ENCODE measurements around the gene L1CAM.
"Not testable (repeated sequence)": the region's sequence is repeated elsewhere in the genome, so short reads cannot be mapped to it uniquely, and the experiment has no call there.

Gene L1CAM

GRCh38 chrX:153827903-153828302, 58.1 kb downstream of the L1CAM start:
- DNase-seq: no peak

GRCh38 chrX:153827016-153827415, 59.0 kb downstream of the L1CAM start:
- DNase-seq: no peak

GRCh38 chrX:153825042-153825441, 60.9 kb downstream of the L1CAM start:
- DNase-seq: no peak

- no peak for DNase-seq
Observed at GRCh38 chrX:153824348-153824747, 61.6 kb downstream of the L1CAM start.

- no peak for DNase-seq
Observed at GRCh38 chrX:153821066-153821465, 64.9 kb downstream of the L1CAM start.

GRCh38 chrX:153820601-153821000, 65.4 kb downstream of the L1CAM start:
- DNase-seq: no peak

- DNase-seq: no peak
Observed at GRCh38 chrX:153819384-153820040, 66.5 kb downstream of the L1CAM start.

- peak; percentile 10 for DNase-seq
Observed at GRCh38 chrX:153818571-153819383, 67.2 kb downstream of the L1CAM start.

GRCh38 chrX:153818064-153818463, 67.9 kb downstream of the L1CAM start:
- DNase-seq: not testable (repeated sequence)

GRCh38 chrX:153816831-153817690, 68.9 kb downstream of the L1CAM start:
- DNase-seq: no peak

- no peak for DNase-seq
Observed at GRCh38 chrX:153814591-153815315, 71.2 kb downstream of the L1CAM start.

GRCh38 chrX:153813161-153813560, 72.8 kb downstream of the L1CAM start:
- DNase-seq: no peak

GRCh38 chrX:153812220-153812619, 73.8 kb downstream of the L1CAM start:
- DNase-seq: no peak

Measured in fibroblast of skin of abdomen (primary cell).